Uterus (tissue), 4 donors: ENCODE data around the gene AUTS2. TPM values are rescaled to one million over a fixed set of nuclear protein-coding genes. Genes with fewer than 3 reads are reported as not detected.

ENCODE experiments used
- DNase-seq, 2 donors: peaks; one replicate each; pipeline ENCODE4 v3.0.0-alpha.2; 2019 to 2020
- H3K27ac ChIP-seq, 2 donors: fragments of 200-600 bp; sonication (generic); 1 replicate in 1 of 2; 2 replicates in 1 of 2; pipeline ENCODE4 v1.5.1; 2016 to 2018
- H3K27me3 ChIP-seq, 2 donors: fragments of 200-600 bp; sonication (generic); one replicate each; pipeline ENCODE4 v1.5.1; 2018 to 2019; ENCODE audit warnings: control low read depth in 1 of 2
- H3K36me3 ChIP-seq, 2 donors: fragments of 200-600 bp; sonication (generic); one replicate each; pipeline ENCODE4 v1.5.1; 2019; ENCODE audit warnings: control low read depth in 1 of 2
- H3K4me1 ChIP-seq, 2 donors: fragments of 200-600 bp; sonication (generic); one replicate each; pipeline ENCODE4 v1.5.1; 2018 to 2019; ENCODE audit warnings: control low read depth in 1 of 2
- H3K4me3 ChIP-seq, 2 donors: fragments of 200-600 bp; sonication (generic); 1 replicate in 1 of 2; 2 replicates in 1 of 2; pipeline ENCODE4 v1.5.1; 2018 to 2019; ENCODE audit warnings: mild to moderate bottlenecking in 1 of 2
- H3K9me3 ChIP-seq, 2 donors: fragments of 200-600 bp; sonication (generic); one replicate each; pipeline ENCODE4 v1.5.1; 2019; ENCODE audit warnings: control low read depth in 1 of 2
- POLR2A ChIP-seq, 2 donors: fragments of 450-650 bp; IDR thresholded peaks; one replicate each; pipeline ENCODE4 v1.6.1; 2016; ENCODE audit warnings: antibody characterized with exemption in 2 of 2, mild to moderate bottlenecking in 1 of 2, moderate library complexity in 1 of 2
- intact Hi-C: fragments of 100-400 bp; cut with DNase I; formaldehyde crosslinking; loops from one replicate; pipeline ENCODE4 v1.15.1; 2023; ENCODE audit warnings: low total_unique reads
- total RNA-seq, 4 donors: library from RNA; depleted of rRNA in 3 of 4; stranded (reverse); fragments of >200 nt in 3 of 4; gene quantifications; one replicate each; pipeline versions ENCODE4 v1.1.0 to v1.2.4, GENCODE V29; 2014 to 2023
- TF ChIP-seq, protein P1 (sequence below), 4 experiments: fragments of 200-600 bp in 2 of 4; fragments of 450-650 bp in 2 of 4; sonication (generic) in 2 of 4; IDR thresholded peaks; one replicate each; pipeline ENCODE4 v1.5.1; 2016 to 2019; ENCODE audit warnings: antibody characterized with exemption in 4 of 4, mild to moderate bottlenecking in 2 of 4, moderate library complexity in 1 of 4
- donor health status: DM: yes; HTN: yes; CAD: no.

Gene AUTS2
- total RNA-seq, 4 donors from 2014 or later: 10.5 to 58.2 (median 30.0) TPM

DNA sequence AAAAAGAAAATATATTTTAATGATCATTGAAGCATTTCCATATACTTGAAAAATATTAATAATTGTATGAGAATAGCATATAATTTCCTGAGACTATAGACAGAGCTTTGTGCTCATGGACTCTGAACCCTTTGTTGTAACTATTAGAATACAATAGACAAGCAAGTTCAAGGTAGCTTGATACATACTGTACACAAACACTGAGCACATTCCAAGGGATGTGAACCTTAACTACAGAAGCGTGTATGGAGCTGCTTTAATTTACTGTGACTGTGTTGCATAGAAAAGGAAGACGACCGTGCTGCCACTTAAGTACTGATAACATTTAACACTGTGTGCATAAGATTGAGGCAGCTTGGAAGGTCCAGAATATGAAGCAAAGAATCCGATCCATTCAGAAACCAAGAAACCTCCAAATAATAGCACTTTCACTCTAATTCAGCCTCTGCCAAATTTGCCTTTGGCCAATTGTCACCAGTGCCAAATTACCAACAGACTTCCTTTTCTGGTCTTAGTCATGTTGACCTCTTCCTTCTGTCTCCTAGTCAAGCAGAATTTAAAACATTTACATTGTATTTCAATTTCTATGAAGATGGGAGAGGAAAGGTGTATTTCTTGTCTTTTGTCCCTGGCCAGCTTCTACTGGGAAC, 967.6 kb downstream of the AUTS2 start:
- DNase-seq: no peak
- Histone ChIP-seq H3K36me3 (no peaks in the 10 kb centered on the region), H3K4me3 (no peak overlapping the region), H3K4me1 (no peaks in the 10 kb centered on the region), H3K9me3 (no peaks in the 10 kb centered on the region), H3K27ac (no peak overlapping the region), H3K27me3 (no peaks in the 10 kb centered on the region)
- intact Hi-C loops: no loop called here
- TF ChIP-seq POLR2A (IDR thresholded peaks at IDR 0.05): no peak
- TF ChIP-seq, protein P1, sequence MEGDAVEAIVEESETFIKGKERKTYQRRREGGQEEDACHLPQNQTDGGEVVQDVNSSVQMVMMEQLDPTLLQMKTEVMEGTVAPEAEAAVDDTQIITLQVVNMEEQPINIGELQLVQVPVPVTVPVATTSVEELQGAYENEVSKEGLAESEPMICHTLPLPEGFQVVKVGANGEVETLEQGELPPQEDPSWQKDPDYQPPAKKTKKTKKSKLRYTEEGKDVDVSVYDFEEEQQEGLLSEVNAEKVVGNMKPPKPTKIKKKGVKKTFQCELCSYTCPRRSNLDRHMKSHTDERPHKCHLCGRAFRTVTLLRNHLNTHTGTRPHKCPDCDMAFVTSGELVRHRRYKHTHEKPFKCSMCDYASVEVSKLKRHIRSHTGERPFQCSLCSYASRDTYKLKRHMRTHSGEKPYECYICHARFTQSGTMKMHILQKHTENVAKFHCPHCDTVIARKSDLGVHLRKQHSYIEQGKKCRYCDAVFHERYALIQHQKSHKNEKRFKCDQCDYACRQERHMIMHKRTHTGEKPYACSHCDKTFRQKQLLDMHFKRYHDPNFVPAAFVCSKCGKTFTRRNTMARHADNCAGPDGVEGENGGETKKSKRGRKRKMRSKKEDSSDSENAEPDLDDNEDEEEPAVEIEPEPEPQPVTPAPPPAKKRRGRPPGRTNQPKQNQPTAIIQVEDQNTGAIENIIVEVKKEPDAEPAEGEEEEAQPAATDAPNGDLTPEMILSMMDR (IDR thresholded peaks at IDR 0.05): no peak

DNA sequence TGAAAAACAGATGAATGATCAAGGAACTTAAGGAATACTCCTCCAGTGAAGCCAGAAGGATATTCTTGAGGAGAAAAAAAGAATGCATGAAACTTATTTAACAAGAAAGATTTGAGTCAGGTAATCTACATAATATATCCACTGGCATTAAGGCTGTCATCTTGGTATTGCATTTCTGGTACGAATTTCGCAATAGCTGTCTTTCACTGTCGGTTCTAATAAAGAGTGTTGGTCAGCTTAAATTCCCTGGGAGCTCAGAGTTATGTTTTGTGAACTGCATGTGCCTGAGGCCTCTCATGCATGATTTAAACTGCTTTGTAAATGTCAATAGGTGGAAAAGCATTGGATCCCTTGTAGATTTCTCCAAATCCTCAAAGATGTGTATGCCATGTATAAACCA, 968.4 kb downstream of the AUTS2 start:
- Histone ChIP-seq H3K9me3 (no peaks in the 10 kb centered on the region), H3K27me3 (no peaks in the 10 kb centered on the region), H3K36me3 (no peaks in the 10 kb centered on the region), H3K4me3 (no peak overlapping the region), H3K4me1 (no peaks in the 10 kb centered on the region), H3K27ac (no peak overlapping the region)
- intact Hi-C loops: no loop called here
- DNase-seq: no peak
- TF ChIP-seq POLR2A (IDR thresholded peaks at IDR 0.05): no peak
- TF ChIP-seq, protein P1 (IDR thresholded peaks at IDR 0.05): no peak

DNA sequence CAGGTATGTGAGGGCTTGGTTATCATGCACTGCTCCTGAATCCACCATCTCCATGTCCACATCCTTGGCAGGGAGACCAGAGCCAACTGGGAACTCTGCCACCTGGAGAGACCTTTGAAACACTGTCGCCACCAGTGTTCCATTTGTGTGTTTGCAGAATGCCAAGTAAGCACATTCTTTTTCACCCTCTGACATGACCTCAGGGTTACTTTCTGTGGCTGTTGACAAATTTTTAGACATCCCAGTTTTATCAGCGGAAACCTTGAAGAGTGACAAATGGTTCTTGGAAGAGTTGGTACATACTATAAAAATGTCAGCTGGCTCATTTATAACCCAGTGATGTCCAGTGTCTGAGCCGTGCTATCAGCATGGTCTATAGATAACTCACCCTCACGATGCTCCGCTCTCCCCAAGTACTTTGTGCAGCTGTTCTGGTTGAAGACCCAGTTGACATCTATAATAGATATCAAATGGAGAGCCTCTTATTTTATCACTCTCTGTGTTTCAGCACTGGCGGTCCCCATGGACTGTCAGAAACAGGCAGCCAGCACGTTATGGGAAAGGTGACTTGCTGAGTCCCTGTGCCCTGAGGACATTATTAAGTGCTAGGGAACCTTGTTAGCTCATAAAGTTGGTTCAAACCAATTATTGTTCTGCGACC, 970.5 kb downstream of the AUTS2 start:
- Histone ChIP-seq H3K4me3 (no peak overlapping the region), H3K9me3 (no peaks in the 10 kb centered on the region), H3K36me3 (no peaks in the 10 kb centered on the region), H3K27me3 (no peaks in the 10 kb centered on the region), H3K27ac (no peak overlapping the region), H3K4me1 (no peaks in the 10 kb centered on the region)
- no peak for DNase-seq
- TF ChIP-seq, protein P1 (IDR thresholded peaks at IDR 0.05): no peak
- TF ChIP-seq POLR2A (IDR thresholded peaks at IDR 0.05): no peak
- intact Hi-C loops: no loop called here

DNA sequence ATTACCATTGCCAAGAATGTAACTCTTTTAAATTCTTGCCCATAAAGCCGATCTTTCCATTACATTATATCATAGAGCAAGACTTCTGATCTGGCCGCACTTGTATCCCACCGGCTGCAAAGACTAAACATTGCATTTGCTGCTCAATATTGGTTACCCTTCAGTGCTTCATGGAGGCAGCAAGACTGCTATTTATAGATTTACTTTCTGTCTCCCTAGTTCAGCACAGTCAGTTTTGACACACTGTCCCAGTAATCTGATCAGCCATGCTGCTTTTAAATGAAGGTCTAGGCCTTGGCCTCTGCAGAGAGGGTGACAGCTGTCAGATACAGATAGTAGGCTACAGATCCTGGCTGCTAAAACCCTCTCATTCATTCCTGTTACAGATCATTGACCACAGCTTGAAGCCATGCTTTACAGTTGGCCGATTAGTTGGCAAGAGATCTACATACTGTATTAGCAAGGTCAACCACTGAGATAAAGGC, 971.1 kb downstream of the AUTS2 start:
- Histone ChIP-seq H3K36me3 (no peaks in the 10 kb centered on the region), H3K27ac (no peak overlapping the region), H3K9me3 (no peaks in the 10 kb centered on the region), H3K4me3 (no peak overlapping the region), H3K27me3 (no peaks in the 10 kb centered on the region), H3K4me1 (no peaks in the 10 kb centered on the region)
- DNase-seq: no peak
- intact Hi-C loops: no loop called here
- TF ChIP-seq, protein P1 (IDR thresholded peaks at IDR 0.05): no peak
- no peak for TF ChIP-seq POLR2A (IDR thresholded peaks at IDR 0.05)

DNA sequence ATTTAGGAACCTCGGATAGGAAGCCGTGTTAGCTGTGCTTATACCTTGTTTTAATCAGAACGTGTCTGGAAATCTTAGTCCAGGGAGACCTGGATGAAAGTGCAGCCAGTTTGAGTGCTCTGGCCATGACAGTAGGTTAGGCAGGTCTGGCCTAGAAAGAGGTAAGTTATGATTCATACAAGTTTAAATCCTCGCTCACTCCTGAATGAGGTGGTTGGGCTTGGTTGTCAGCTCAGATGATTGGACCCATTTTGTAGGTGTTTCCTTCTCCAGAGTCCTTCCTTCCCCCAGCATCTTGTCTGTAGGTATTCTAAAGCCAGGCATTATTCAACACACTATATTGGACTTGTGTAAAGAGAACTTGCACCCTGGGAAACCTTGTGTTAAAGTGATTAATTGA, 971.8 kb downstream of the AUTS2 start:
- Histone ChIP-seq H3K27ac (no peak overlapping the region), H3K4me3 (no peak overlapping the region), H3K27me3 (no peaks in the 10 kb centered on the region), H3K36me3 (no peaks in the 10 kb centered on the region), H3K4me1 (no peaks in the 10 kb centered on the region), H3K9me3 (no peaks in the 10 kb centered on the region)
- no peak for DNase-seq
- TF ChIP-seq, protein P1 (IDR thresholded peaks at IDR 0.05): no peak
- no peak for TF ChIP-seq POLR2A (IDR thresholded peaks at IDR 0.05)
- intact Hi-C loops: no loop called here
